Glutamatergic neuron (in vitro differentiated cells): Measurements from ENCODE around the gene HS6ST2. TPM values are rescaled to one million over a fixed set of nuclear protein-coding genes. Genes with fewer than 3 reads are reported as not detected.

Experiments used
- DNase-seq: peaks from one replicate; pipeline ENCODE4 v3.0.0; 2022
- H3K27ac Mint-ChIP-seq: one replicate; pipeline ENCODE4 v1.8.0; 2020; ENCODE audit warnings: mild to moderate bottlenecking, mixed read lengths, inconsistent platforms; ENCODE audit not compliant: unreplicated experiment
- H3K27me3 Mint-ChIP-seq: one replicate; pipeline ENCODE4 v1.8.0; 2020; ENCODE audit warnings: mild to moderate bottlenecking, moderate library complexity, mixed read lengths, inconsistent platforms; ENCODE audit not compliant: unreplicated experiment
- H3K36me3 Mint-ChIP-seq: one replicate; pipeline ENCODE4 v1.8.0; 2020; ENCODE audit warnings: mild to moderate bottlenecking, mixed read lengths, inconsistent platforms; ENCODE audit not compliant: unreplicated experiment
- H3K4me1 Mint-ChIP-seq: one replicate; pipeline ENCODE4 v1.8.0; 2020; ENCODE audit warnings: mild to moderate bottlenecking, low read depth, mixed read lengths, inconsistent platforms; ENCODE audit not compliant: unreplicated experiment
- H3K4me3 Mint-ChIP-seq: one replicate; pipeline ENCODE4 v1.8.0; 2020; ENCODE audit warnings: mild to moderate bottlenecking, mixed read lengths, inconsistent platforms; ENCODE audit not compliant: unreplicated experiment
- H3K9me3 Mint-ChIP-seq: one replicate; pipeline ENCODE4 v1.8.0; 2020; ENCODE audit warnings: mild to moderate bottlenecking, moderate library complexity, mixed read lengths, inconsistent platforms; ENCODE audit not compliant: unreplicated experiment
- total RNA-seq: library from RNA; stranded (reverse); fragmentation: NEBNext Ultra II Directional; extraction: Animal tissue kit (Norgen Biotek cat#: 25700); gene quantifications from one replicate; pipeline ENCODE4 v1.2.1, GENCODE V29; 2021; ENCODE audit not compliant: unreplicated experiment
- TF ChIP-seq, protein P1 (sequence below): fragments of 200-600 bp; sonication (generic); IDR thresholded peaks from one replicate; pipeline ENCODE4 v1.5.0; 2021; ENCODE audit not compliant: partially characterized antibody, unreplicated experiment

HS6ST2 gene
- total RNA-seq, 1 donor from 2014 or later, result 2.9 TPM

DNA sequence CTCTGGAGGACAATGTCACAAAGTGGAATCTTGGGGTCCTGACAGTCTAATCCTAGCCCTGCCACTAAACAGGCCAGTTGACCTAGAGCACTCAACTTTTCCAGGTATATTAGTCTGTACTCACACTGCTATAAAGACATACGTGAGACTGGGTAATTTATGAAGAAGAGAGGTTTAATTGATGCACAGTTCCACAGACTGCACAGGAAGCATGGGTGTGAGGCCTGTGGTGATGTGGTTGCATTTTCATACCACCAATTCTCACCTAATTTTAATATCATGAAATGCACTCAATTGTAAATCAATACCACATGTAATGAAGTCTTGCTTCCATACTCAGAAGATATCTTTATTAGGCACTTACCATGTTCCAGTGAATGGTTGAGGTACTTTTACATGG is 192.0 kb downstream of the HS6ST2 start:
- DNase-seq, result no peak
- TF ChIP-seq, protein P1, sequence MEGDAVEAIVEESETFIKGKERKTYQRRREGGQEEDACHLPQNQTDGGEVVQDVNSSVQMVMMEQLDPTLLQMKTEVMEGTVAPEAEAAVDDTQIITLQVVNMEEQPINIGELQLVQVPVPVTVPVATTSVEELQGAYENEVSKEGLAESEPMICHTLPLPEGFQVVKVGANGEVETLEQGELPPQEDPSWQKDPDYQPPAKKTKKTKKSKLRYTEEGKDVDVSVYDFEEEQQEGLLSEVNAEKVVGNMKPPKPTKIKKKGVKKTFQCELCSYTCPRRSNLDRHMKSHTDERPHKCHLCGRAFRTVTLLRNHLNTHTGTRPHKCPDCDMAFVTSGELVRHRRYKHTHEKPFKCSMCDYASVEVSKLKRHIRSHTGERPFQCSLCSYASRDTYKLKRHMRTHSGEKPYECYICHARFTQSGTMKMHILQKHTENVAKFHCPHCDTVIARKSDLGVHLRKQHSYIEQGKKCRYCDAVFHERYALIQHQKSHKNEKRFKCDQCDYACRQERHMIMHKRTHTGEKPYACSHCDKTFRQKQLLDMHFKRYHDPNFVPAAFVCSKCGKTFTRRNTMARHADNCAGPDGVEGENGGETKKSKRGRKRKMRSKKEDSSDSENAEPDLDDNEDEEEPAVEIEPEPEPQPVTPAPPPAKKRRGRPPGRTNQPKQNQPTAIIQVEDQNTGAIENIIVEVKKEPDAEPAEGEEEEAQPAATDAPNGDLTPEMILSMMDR, result no peak
- H3K4me3 Mint-ChIP-seq, result no peak overlapping the region
- H3K36me3 Mint-ChIP-seq, result no peaks in the 10 kb centered on the region
- no peaks in the 10 kb centered on the region for H3K27me3 Mint-ChIP-seq
- no peaks in the 10 kb centered on the region for H3K4me1 Mint-ChIP-seq
- H3K27ac Mint-ChIP-seq, result no peak overlapping the region
- H3K9me3 Mint-ChIP-seq, result no peaks in the 10 kb centered on the region

DNA sequence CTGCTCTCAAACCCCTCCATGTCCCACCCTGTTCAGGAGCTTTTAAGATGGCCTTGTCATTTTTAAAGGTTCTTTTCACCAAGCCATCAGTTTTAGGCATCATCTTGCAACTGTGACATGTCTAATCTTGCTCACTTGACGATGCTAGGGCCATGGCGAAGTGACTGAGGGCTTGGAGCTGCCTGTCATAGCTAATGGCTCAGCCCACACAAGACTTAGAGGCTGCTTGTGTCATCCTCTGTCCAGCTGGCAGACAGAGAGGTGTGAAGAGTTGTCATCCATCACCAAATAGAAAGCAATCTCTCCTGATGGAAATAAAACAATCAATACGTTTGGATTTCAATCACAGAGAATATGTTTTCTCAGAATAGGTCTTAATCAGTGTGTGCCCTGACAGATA is 194.9 kb downstream of the HS6ST2 start:
- Mint-ChIP-seq H3K4me1 (no peaks in the 10 kb centered on the region), H3K36me3 (no peaks in the 10 kb centered on the region), H3K4me3 (no peak overlapping the region), H3K27me3 (peaks cover 1% of the 10 kb centered on the region), H3K9me3 (no peaks in the 10 kb centered on the region), H3K27ac (no peak overlapping the region)
- no peak for DNase-seq
- TF ChIP-seq, protein P1, result no peak

DNA sequence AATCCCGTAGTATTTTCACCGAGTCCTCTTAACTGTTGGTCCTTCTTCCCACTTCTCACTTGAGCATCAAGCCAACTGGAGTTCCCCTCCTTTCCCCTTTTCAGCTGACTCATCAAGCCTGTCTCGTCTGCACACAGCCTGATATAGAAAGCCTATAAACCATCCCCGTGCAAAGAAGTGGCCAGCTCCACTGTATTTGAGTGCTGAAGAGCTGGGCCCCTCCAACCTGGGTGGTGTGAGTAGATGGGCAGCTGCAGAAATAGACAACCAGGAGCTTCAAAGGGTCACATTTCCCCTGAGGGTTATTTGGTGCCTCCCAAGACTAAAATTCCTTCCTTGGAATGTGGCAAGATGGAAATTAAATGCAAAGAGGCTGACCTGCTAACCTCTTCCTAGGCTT is 199.7 kb downstream of the HS6ST2 start:
- peaks cover 1% of the 10 kb centered on the region for H3K27me3 Mint-ChIP-seq
- H3K4me1 Mint-ChIP-seq, result peaks cover 5% of the 10 kb centered on the region
- H3K36me3 Mint-ChIP-seq, result no peaks in the 10 kb centered on the region
- no peaks in the 10 kb centered on the region for H3K9me3 Mint-ChIP-seq
- no peak overlapping the region for H3K27ac Mint-ChIP-seq
- H3K4me3 Mint-ChIP-seq, result no peak overlapping the region
- TF ChIP-seq, protein P1, result no peak
- no peak for DNase-seq

DNA sequence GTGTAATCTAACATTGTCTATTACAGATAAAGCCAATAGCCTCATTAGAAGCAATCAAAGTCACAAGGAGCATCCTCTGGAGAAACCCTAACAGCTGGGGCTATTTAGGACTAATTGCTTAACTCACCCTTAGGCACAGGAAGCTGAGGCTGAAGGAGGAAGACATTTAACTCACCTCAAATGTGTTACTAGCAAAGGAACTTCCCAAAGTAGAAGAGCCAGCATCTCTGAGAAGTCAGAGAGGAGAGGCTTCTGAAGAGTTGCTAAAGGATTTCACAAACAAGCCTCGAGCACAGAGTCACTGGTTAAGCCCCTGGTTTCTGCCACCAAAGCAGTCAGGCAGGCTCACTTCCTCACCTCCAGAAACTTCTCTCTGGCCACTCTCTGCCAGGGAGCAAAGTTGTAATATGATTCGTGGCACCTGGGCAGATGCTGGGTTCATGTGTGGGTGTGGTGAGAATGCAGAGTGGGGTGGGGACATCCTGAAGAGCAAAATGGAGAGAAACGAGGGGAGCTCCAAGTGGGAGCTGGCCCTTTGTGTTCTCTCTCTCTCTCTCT is 201.3 kb downstream of the HS6ST2 start:
- H3K27ac Mint-ChIP-seq, result no peak overlapping the region

DNA sequence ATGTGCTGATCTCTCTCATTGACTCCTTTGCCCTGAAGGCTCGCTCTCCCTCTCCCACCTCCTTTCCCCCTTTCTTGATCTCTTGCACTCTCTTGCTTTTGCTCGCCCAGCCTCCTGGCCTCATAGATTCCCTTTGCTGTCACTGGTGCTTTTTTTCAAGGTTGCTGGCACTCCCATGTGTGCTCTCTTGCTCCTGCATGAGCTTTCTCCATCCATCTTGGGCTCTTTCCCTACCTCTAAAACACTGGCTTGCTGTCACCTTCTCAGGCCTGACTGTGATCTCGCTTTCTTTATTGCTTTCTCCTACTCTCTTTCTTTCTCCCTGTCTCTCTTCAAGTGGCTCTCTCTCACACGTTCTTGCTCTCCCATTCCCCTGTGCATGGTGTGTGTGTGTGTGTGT is 202.0 kb downstream of the HS6ST2 start:
- H3K27me3 Mint-ChIP-seq, result peaks cover 1% of the 10 kb centered on the region
- no peak for DNase-seq
- TF ChIP-seq, protein P1, result no peak
- H3K9me3 Mint-ChIP-seq, result no peaks in the 10 kb centered on the region
- peak overlapping the region; percentile 70 for H3K27ac Mint-ChIP-seq
- no peaks in the 10 kb centered on the region for H3K36me3 Mint-ChIP-seq
- H3K4me1 Mint-ChIP-seq, result peaks cover 5% of the 10 kb centered on the region
- no peak overlapping the region for H3K4me3 Mint-ChIP-seq

More for the DNA sequence above, 201.3 kb downstream of the HS6ST2 start:
- peaks cover 1% of the 10 kb centered on the region for H3K27me3 Mint-ChIP-seq
- no peak for DNase-seq
- H3K4me3 Mint-ChIP-seq, result no peak overlapping the region
- no peaks in the 10 kb centered on the region for H3K36me3 Mint-ChIP-seq
- H3K9me3 Mint-ChIP-seq, result no peaks in the 10 kb centered on the region
- TF ChIP-seq, protein P1, result no peak
- peaks cover 5% of the 10 kb centered on the region for H3K4me1 Mint-ChIP-seq
